Right atrium auricular region (tissue), 2 donors: Measurements from ENCODE around the gene LIX1L. TPM values are rescaled to one million over a fixed set of nuclear protein-coding genes. Genes with fewer than 3 reads are reported as not detected.
A peak's percentile ranks its signal among the peaks of the same experiment; 100 is the strongest.

ENCODE experiments used
- DNase-seq: peaks from one replicate; pipeline ENCODE4 v3.0.0-alpha.2; 2019; ENCODE audit warnings: low spot score
- H3K27ac ChIP-seq, 2 donors: fragments of 200-600 bp; sonication (generic); 1 replicate in 1 of 2; 2 replicates in 1 of 2; pipeline ENCODE4 v1.5.1; 2016 to 2019
- H3K27me3 ChIP-seq, 2 donors: fragments of 200-600 bp; sonication (generic); one replicate each; pipeline versions ENCODE4 v1.5.1 to v1.6.0; 2017 to 2019
- H3K36me3 ChIP-seq: fragments of 200-600 bp; sonication (generic); one replicate; pipeline ENCODE4 v1.5.1; 2016
- H3K4me1 ChIP-seq, 2 donors: fragments of 200-600 bp; sonication (generic); one replicate each; pipeline versions ENCODE4 v1.5.1 to v1.6.0; 2017 to 2019
- H3K4me3 ChIP-seq, 2 donors: fragments of 200-600 bp; sonication (generic); 1 replicate in 1 of 2; 2 replicates in 1 of 2; pipeline ENCODE4 v1.5.1; 2017 to 2019; ENCODE audit warnings: mild to moderate bottlenecking in 1 of 2, moderate library complexity in 1 of 2
- H3K9me3 ChIP-seq, 2 donors: fragments of 200-600 bp; sonication (generic); one replicate each; pipeline ENCODE4 v1.5.1; 2019
- CTCF ChIP-seq, 2 donors: fragments of 200-600 bp; sonication (generic); IDR thresholded peaks; one replicate each; pipeline ENCODE4 v1.5.1; 2019; ENCODE audit warnings: antibody characterized with exemption in 2 of 2
- total RNA-seq, 2 donors: library from RNA; depleted of rRNA; stranded (reverse); fragments of >200 nt; gene quantifications; one replicate each; pipeline ENCODE4 v1.1.0, GENCODE V29; 2016

The LIX1L gene
- total RNA-seq, 2 donors from 2014 or later: 26.6 to 36.6 TPM

- H3K4me3 ChIP-seq: no peak overlapping the region
- H3K9me3 ChIP-seq: no peaks in the 10 kb centered on the region
- peaks cover 0 to 63% of the 10 kb centered on the region in 2 donors for H3K4me1 ChIP-seq
- peak overlapping the region; percentile 96 to 98 for H3K27ac ChIP-seq
- H3K36me3 ChIP-seq: peaks cover 11% of the 10 kb centered on the region
- DNase-seq: no peak
- no peaks in the 10 kb centered on the region for H3K27me3 ChIP-seq
- no peak for TF ChIP-seq CTCF (IDR thresholded peaks at IDR 0.05)
Observed at GRCh38 chr1:145987926-145988325, 30.1 kb upstream of the LIX1L start.

GRCh38 chr1:145986551-145986950, 28.7 kb upstream of the LIX1L start:
- no peaks in the 10 kb centered on the region for H3K9me3 ChIP-seq
- TF ChIP-seq CTCF (IDR thresholded peaks at IDR 0.05): no peak
- no peak overlapping the region for H3K4me3 ChIP-seq
- DNase-seq: no peak
- H3K4me1 ChIP-seq: peaks cover 0 to 64% of the 10 kb centered on the region in 2 donors
- H3K27me3 ChIP-seq: no peaks in the 10 kb centered on the region
- H3K36me3 ChIP-seq: no peaks in the 10 kb centered on the region
- peak overlapping the region; percentile 96 to 98 for H3K27ac ChIP-seq

- no peak for DNase-seq
- H3K27me3 ChIP-seq: no peaks in the 10 kb centered on the region
- H3K4me1 ChIP-seq: peaks cover 0 to 67% of the 10 kb centered on the region in 2 donors
- no peaks in the 10 kb centered on the region for H3K9me3 ChIP-seq
- peak overlapping the region; percentile 32 to 38 for H3K4me3 ChIP-seq
- no peaks in the 10 kb centered on the region for H3K36me3 ChIP-seq
- no peak for TF ChIP-seq CTCF (IDR thresholded peaks at IDR 0.05)
- peak overlapping the region; percentile 96 to 98 for H3K27ac ChIP-seq
Observed at GRCh38 chr1:145985502-145986439, 28.0 kb upstream of the LIX1L start.

GRCh38 chr1:145985129-145985501, 27.3 kb upstream of the LIX1L start:
- Histone ChIP-seq H3K27me3 (no peaks in the 10 kb centered on the region), H3K9me3 (no peaks in the 10 kb centered on the region), H3K27ac (peak overlapping the region; percentile 96 to 98), H3K4me3 (peak overlapping the region; percentile 32 to 38), H3K36me3 (no peaks in the 10 kb centered on the region), H3K4me1 (peaks cover 0 to 67% of the 10 kb centered on the region in 2 donors)
- no peak for DNase-seq
- TF ChIP-seq CTCF (IDR thresholded peaks at IDR 0.05): no peak

GRCh38 chr1:145983960-145984830, 26.4 kb upstream of the LIX1L start:
- H3K4me3 ChIP-seq: peak overlapping the region; percentile 5 to 38
- peaks cover 0 to 73% of the 10 kb centered on the region in 2 donors for H3K4me1 ChIP-seq
- peak overlapping the region; percentile 96 to 98 for H3K27ac ChIP-seq
- no peak for DNase-seq
- H3K9me3 ChIP-seq: no peaks in the 10 kb centered on the region
- H3K27me3 ChIP-seq: no peaks in the 10 kb centered on the region
- H3K36me3 ChIP-seq: no peaks in the 10 kb centered on the region
- TF ChIP-seq CTCF (IDR thresholded peaks at IDR 0.05): no peak
